Dedifferentiated amniotic fluid mesenchymal stem cell (primary cell): ENCODE measurements around the gene PGAP1.
A peak's percentile ranks its signal among the peaks of the same experiment; 100 is the strongest.
"Not testable (repeated sequence)": the region's sequence is repeated elsewhere in the genome, so short reads cannot be mapped to it uniquely, and the experiment has no call there.

Source experiments
- DNase-seq: peaks from one replicate; pipeline ENCODE4 v3.0.0-alpha.2; 2016; ENCODE audit errors: extremely low spot score

The PGAP1 gene

DNA sequence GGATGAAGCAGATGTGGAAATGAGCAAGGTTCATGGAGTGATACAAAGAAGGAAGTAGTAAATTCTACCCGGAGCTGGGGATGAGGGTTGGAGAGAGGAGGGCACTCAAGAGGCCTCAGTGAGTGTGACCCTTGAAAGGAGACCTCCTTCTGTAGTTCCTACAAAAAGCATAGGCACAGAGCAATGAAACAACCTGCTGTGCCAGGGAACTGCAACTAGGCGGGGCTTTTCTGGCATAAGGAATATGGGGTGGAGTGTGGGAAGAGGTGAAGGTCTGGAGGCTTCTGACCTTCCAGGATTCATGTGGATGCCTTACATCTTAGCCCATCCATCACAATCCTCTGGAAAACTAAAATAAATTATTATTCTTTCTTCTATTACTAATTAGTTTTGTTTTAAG is 25.5 kb upstream of the PGAP1 start:
- DNase-seq = no peak

GRCh38 chr2:196949116-196949515 is 22.6 kb upstream of the PGAP1 start:
- no peak for DNase-seq

DNA sequence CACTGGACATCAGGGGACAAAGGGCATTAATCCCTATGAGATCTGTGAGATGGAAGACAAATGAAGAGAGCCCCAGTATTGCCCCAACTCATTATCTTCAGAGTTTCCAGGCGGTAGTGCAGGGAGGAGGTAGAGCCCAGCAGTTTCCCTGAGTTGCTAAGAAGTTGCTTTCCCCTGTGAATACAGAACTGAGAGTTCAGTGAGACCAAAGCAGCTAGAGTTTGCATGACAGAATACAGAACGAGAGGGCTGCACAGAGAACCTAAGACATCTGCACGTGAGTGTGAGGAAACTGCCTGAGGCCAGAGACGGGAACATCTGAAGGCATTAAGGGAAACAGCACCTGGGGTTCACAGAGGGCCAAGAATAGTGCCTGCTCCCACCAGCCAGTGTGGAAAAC is 18.1 kb upstream of the PGAP1 start:
- DNase-seq = no peak

- no peak for DNase-seq
Observed at GRCh38 chr2:196941398-196942078, 15.0 kb upstream of the PGAP1 start.

GRCh38 chr2:196939371-196939770 is 12.9 kb upstream of the PGAP1 start:
- DNase-seq = no peak

GRCh38 chr2:196935432-196935831 is 8.9 kb upstream of the PGAP1 start:
- DNase-seq = no peak

DNA sequence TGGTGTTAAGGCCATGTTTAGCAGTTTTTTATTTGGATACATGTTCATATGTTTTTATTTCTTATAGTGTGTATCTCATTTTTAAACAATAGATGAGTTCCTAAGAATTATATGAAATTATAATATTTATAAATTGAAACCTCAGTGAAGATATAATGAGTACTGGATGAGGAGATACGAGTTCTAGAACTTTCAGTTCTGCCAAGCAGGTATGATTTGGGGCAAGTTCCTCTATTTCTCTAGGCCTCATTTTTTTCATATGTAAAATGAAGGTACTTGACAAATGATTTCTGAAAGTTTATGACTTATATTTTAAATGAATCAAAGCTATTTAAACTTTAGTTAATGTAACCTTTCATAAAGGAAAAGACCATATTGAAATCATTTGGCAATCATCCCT is 8.2 kb upstream of the PGAP1 start:
- DNase-seq = no peak

- DNase-seq = no peak
Observed at GRCh38 chr2:196931555-196931954, 5.0 kb upstream of the PGAP1 start.

DNA sequence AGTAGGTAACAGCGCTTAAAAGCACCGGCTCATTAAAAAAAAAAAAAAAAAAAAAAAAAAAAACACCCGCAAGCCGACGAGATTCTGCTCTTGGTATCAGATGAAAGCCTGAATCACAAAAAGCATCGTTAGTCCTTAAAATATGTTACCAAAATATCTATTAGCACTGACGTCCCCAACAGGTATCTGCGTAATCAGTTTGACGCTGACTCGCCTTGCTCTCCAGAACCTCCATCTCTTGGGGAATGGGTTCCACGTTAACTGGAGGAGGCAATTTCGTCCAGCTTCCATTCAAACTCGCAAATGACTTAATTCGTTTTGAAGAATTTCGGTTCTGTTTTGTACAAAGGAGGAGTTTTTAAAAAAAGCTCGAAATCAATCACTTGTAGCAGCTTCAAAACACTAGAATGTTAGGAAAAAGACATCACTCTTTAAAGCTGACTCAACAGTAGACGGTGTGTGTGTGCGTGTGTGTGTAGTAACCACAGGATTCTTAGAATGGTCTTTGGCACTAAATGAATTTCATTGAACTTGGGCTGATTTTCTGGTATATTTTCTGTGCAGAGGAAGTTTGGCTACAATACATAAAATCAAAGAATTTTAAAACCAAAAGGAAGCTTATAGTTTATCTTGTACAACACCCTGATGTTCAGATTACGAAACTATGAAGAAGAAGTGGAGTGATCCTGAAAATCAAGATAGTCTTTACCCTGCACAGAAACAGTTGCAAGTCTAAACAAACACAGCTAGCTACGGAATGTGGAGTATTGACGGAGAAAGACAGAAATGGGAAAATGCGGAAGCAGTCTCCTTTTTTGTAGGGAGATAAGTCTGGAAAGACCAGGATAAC is 1.1 kb upstream of the PGAP1 start:
- peak; percentile 55 for DNase-seq

DNA sequence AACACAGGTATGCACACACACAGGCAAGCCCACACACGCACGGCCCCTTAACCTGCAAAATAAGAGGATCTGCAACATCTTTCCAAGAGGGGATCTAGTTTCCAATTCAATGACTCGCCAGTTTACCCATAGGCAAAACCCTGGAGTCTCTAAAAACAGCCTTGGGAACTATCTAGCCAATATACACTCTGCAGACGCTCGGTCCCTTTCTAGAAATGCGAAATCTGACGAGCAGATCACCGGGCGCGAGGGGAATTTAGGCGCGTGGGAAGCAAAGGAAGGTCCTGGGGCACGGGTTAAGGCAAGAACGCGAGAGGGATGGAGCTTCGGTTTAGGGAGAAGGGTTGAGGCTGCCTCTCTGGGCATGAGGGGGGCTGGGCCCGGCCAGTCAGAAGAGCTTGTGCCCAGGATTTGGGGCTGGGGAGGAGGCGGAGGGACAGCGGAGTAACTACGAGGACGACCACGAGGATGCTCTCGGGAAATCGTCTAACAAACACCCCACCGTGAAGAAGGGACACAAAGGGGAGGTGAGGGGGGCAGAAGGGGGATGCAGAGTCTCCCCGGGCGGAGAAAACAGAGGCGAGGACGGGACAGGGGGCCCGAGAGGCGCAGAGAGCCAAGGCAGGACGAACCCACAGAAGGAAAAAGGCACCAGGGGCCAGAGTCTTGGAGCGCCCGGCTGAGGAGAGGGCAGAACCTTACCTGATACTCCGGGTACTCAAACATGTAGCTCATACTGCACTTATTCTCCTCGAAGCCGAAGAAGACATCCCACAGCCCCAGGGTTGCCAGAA is 542 bp downstream of the PGAP1 start:
- peak; percentile 44 for DNase-seq

GRCh38 chr2:196925051-196925767 is 1.3 kb downstream of the PGAP1 start:
- no peak for DNase-seq

DNA sequence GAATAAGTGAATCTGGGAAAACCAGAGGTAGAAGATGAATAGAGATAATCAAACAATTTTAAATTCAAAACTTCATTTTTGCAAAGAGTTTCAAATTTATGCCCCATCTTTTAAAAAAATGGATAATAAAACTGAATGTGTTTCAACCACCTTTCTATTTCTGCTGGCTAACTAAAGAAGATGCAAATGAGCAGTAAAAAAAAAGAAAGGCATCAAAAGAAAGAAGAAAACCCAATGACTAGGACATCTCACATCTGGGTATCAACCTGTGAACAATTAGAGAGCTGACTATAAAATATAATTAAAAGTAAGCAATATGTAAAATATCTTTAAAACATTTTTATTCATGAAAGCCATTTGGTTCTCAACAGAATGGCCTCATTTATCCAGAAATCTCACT is 2.5 kb downstream of the PGAP1 start:
- DNase-seq = no peak

DNA sequence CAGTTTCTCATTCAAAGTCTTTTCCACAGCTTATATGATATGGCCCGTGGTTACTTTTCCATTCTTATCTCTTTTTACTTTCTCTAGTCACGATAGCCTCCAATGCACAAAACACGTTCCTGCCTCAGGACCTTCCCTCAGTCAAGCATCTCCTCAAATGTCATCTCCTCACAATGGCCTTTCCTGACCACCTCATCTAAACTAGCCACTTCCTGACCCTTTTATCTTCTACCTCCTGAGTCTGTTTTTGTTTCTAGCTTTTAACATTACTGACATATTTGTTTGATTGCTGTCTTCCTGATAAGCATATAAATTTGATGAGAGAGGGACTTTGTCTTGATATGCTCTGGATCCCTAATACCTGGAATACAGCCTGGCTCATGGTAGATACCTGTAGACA is 7.6 kb downstream of the PGAP1 start:
- DNase-seq = no peak

DNA sequence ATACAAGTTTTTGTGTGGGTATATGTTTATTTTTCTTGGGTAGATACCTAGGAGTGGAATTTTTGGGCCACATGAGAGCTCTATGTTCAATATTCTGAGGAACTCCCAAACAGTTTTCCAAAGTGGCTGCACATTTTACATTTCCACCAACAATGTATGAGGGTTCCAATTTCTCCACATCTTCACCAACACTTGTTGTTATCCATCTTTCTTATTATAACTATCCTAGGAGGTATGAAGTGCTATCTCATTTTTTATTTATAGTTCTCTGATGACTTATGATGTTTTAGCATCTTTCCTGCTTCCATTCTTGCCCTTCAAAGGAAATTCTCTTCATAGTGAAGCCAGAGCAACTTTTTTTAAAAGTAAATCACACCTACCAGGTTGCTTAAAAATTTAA is 8.7 kb downstream of the PGAP1 start:
- no peak for DNase-seq

- DNase-seq = no peak
Observed at GRCh38 chr2:196915507-196916189, 10.9 kb downstream of the PGAP1 start.

GRCh38 chr2:196914867-196915460 is 11.5 kb downstream of the PGAP1 start:
- DNase-seq = no peak

- no peak for DNase-seq
Observed at GRCh38 chr2:196913691-196914090, 12.8 kb downstream of the PGAP1 start.

- DNase-seq = not testable (repeated sequence)
Observed at GRCh38 chr2:196905365-196905764, 21.1 kb downstream of the PGAP1 start.

DNA sequence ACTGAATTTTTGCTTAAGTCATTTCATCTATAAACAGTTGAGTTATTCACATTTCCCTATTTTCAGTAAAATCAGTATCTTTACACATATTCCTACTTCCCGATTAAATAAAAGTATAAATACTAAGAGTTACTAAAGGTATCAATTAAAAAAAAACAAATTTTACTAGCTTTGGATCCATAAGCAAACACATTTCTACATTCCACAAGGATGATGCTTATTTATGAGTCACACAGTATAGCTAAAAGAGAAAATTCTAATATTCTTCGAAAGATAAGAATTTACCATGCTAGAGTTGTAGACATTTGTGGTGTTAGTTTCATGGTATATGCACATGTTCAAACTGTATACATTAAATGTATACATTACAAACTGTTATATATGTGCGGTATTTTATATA is 23.7 kb downstream of the PGAP1 start:
- DNase-seq = no peak

GRCh38 chr2:196900843-196901242 is 25.7 kb downstream of the PGAP1 start:
- DNase-seq = no peak

DNA sequence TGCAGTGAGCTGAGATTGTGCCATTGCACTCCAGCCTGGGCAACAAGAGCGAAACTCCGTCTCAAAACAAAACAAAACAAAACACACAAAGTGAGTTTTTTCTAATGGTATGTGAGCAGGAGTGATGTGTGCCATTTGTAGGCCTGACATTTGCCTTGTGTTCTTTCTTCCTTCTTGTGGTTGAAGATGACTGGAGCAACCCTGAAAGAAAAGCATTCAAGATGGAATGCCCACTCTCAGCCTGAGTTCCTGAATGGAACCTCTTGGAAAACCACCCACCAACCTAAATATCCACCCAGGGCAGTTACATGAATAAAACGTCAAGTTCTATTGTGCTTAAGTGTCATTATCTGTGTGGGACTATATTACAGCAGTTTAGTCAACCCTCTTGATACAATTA is 26.5 kb downstream of the PGAP1 start:
- no peak for DNase-seq
